ENCODE data around the gene DUSP7. TPM values are rescaled to one million over a fixed set of nuclear protein-coding genes. Genes with fewer than 3 reads are reported as not detected.

DUSP7 gene
- total RNA-seq: 8.1 and 19.5 TPM in 2 replicates

GRCh38 chr3:52056521-52056967 lies at the start of gene DUSP7:
Gene DUSP7, minus strand, starts transcription at chr3:52056571. Its CDS starts 205 bp downstream, at chr3:52056366.

Other genes starting within 250 kb of the DUSP7 start
- gene IQCF2, start 195.0 kb downstream of the DUSP7 start, total RNA-seq: not detected in 2 replicates
- not detected in 2 replicates for gene IQCF5, start 181.0 kb downstream of the DUSP7 start, total RNA-seq
- gene IQCF1, start 153.2 kb downstream of the DUSP7 start, total RNA-seq: not detected in 2 replicates
- gene RRP9, start 114.7 kb downstream of the DUSP7 start, total RNA-seq: 35.3 and 37.5 TPM in 2 replicates
- 19.2 and 29.4 TPM in 2 replicates for gene PARP3, start 114.2 kb downstream of the DUSP7 start, total RNA-seq
- gene GPR62, start 101.2 kb downstream of the DUSP7 start, total RNA-seq: 0.20 TPM in 1 of 2 replicates, not detected in the other
- 20.9 and 23.9 TPM in 2 replicates for gene PCBP4, start 89.1 kb downstream of the DUSP7 start, total RNA-seq
- 32.6 and 41.5 TPM in 2 replicates for gene ABHD14B, start 82.5 kb downstream of the DUSP7 start, total RNA-seq
- gene ABHD14A, start 81.5 kb downstream of the DUSP7 start, total RNA-seq: 6.8 and 13.6 TPM in 2 replicates
- 71.7 and 79.0 TPM in 2 replicates for gene ACY1, start 73.0 kb downstream of the DUSP7 start, total RNA-seq
- gene RPL29, start 60.7 kb downstream of the DUSP7 start, total RNA-seq: 932 and 1,672 TPM in 2 replicates
- 9.9 and 11.9 TPM in 2 replicates for gene POC1A, start 97.9 kb upstream of the DUSP7 start, total RNA-seq
- gene ALAS1, start 141.6 kb upstream of the DUSP7 start, total RNA-seq: 30.5 and 38.3 TPM in 2 replicates
- gene TLR9, start 169.1 kb upstream of the DUSP7 start, total RNA-seq: not detected in 2 replicates
- gene TWF2, start 182.6 kb upstream of the DUSP7 start, total RNA-seq: 122 and 144 TPM in 2 replicates
- 10.9 and 17.6 TPM in 2 replicates for gene PPM1M, start 189.2 kb upstream of the DUSP7 start, total RNA-seq
- 43.0 and 57.3 TPM in 2 replicates for gene WDR82, start 222.1 kb upstream of the DUSP7 start, total RNA-seq
- 18.0 and 18.4 TPM in 2 replicates for gene GLYCTK, start 231.3 kb upstream of the DUSP7 start, total RNA-seq